HCT116 (cell line): ENCODE measurements around the gene SUN5. TPM values are rescaled to one million over a fixed set of nuclear protein-coding genes. Genes with fewer than 3 reads are reported as not detected.

Source experiments
- ATAC-seq: fragments of 200-7000 bp; cut with Tn5 transposase; 2 replicates; pipeline ENCODE4 v1.9.1; 2020; ENCODE audit warnings: mild to moderate bottlenecking, moderate library complexity
- BruUV-seq: library from RNA; stranded (reverse); fragments of 400-500 nt; replicated peaks from 2 replicates; lab custom pipeline; 2021; lab: Mats Ljungman, UMichigan
- CTCF ChIA-PET: fragments of 300-600 bp; sonication (Branson Sonifier 250); formaldehyde crosslinking; loops from one replicate; lab custom pipeline; 2021; ENCODE audit warnings: antibody characterized with exemption; lab: Charles Lee
- POLR2A ChIA-PET: fragments of 300-600, 350-600 bp; sonication (Branson Sonifier 250); formaldehyde crosslinking; loops from one replicate; lab custom pipeline; 2021; ENCODE audit warnings: antibody characterized with exemption; lab: Charles Lee
- RAD21 ChIA-PET, 2 experiments: fragments of 300-600 bp; sonication (Branson Sonifier 250); formaldehyde crosslinking; loops; one replicate each; lab custom pipeline; 2023; ENCODE audit warnings: low total read pairs in 2 of 2; ENCODE audit not compliant: uncharacterized antibody in 2 of 2, unreplicated experiment in 2 of 2, low non-redundant PET in 1 of 2; lab: Charles Lee
- DNase-seq: peaks from one replicate; pipeline ENCODE4 v3.0.0-alpha.2; 2010; ENCODE audit warnings: low read depth, low spot score
- H2AFZ ChIP-seq: fragments of 200-600 bp; shearing (Covaris generic), sonication (generic); 2 replicates; pipeline ENCODE4 v1.6.1; 2017; ENCODE audit warnings: low read depth, mixed run types, mixed read lengths, antibody characterized with exemption, low read length; ENCODE audit not compliant: poor library complexity, severe bottlenecking
- H3K27ac ChIP-seq: 2 replicates; pipeline ENCODE4 v1.5.1; 2012; ENCODE audit warnings: low read depth, low read length
- H3K27me3 ChIP-seq: fragments of 200-600 bp; sonication (generic); 2 replicates; pipeline ENCODE4 v1.6.1; 2016; ENCODE audit warnings: mixed run types, low read length, mixed read lengths; ENCODE audit not compliant: insufficient read depth
- H3K36me3 ChIP-seq, 2 experiments: fragments of 200-500 bp in 1 of 2; fragments of 200-600 bp in 1 of 2; sonication (Bioruptor generic) in 1 of 2; sonication (generic) in 1 of 2; 2 replicates each; pipeline versions ENCODE4 v1.5.1 to v1.6.1; 2014 to 2016; ENCODE audit warnings: low read length in 2 of 2, inconsistent platforms in 1 of 2, mixed read lengths in 1 of 2, mixed run types in 1 of 2; ENCODE audit not compliant: insufficient read depth in 2 of 2, control insufficient read depth in 1 of 2
- H3K4me1 ChIP-seq, 2 experiments: fragments of 200-600 bp in 1 of 2; sonication (generic) in 1 of 2; 2 replicates each; pipeline versions ENCODE4 v1.5.1 to v1.6.1; 2012 to 2017; ENCODE audit warnings: low read length in 2 of 2, inconsistent platforms in 1 of 2, mild to moderate bottlenecking in 1 of 2, mixed read lengths in 1 of 2, mixed run types in 1 of 2, moderate library complexity in 1 of 2; ENCODE audit not compliant: insufficient read depth in 2 of 2, control insufficient read depth in 1 of 2
- H3K4me2 ChIP-seq: fragments of 200-600 bp; sonication (generic); 2 replicates; pipeline ENCODE4 v1.6.1; 2017; ENCODE audit warnings: mixed run types, low read length, mixed read lengths
- H3K4me3 ChIP-seq, 2 experiments: fragments of 200-600 bp in 1 of 2; sonication (generic) in 1 of 2; replicated peaks in 1 of 2; 2 replicates each; pipeline ENCODE4 v1.5.1; 2011 to 2016; ENCODE audit warnings: low read length in 2 of 2, control low read depth in 1 of 2, low read depth in 1 of 2, mild to moderate bottlenecking in 1 of 2, mixed read lengths in 1 of 2, mixed run types in 1 of 2
- H3K79me2 ChIP-seq: fragments of 200-600 bp; sonication (generic); 2 replicates; pipeline ENCODE4 v1.6.1; 2017; ENCODE audit warnings: mild to moderate bottlenecking, mixed run types, low read length, moderate library complexity, mixed read lengths; ENCODE audit not compliant: insufficient read depth
- H3K9ac ChIP-seq: fragments of 200-600 bp; sonication (generic); 2 replicates; pipeline ENCODE4 v1.6.1; 2016; ENCODE audit warnings: low read length, mixed read lengths
- H3K9me2 ChIP-seq: fragments of 200-600 bp; sonication (generic), shearing (Covaris generic); 2 replicates; pipeline ENCODE4 v1.6.1; 2017; ENCODE audit warnings: mixed run types, mild to moderate bottlenecking, moderate library complexity; ENCODE audit not compliant: insufficient read depth
- H3K9me3 ChIP-seq, 2 experiments: fragments of 200-500 bp in 1 of 2; fragments of 200-600 bp in 1 of 2; sonication (Bioruptor generic) in 1 of 2; sonication (generic) in 1 of 2; 2 replicates each; pipeline ENCODE4 v1.6.1; 2014 to 2017; ENCODE audit warnings: low read length in 2 of 2, mixed read lengths in 2 of 2, inconsistent platforms in 1 of 2, low read depth in 1 of 2, mild to moderate bottlenecking in 1 of 2, mixed run types in 1 of 2, moderate library complexity in 1 of 2; ENCODE audit not compliant: control insufficient read depth in 1 of 2, insufficient read depth in 1 of 2
- H4K20me1 ChIP-seq: fragments of 200-600 bp; sonication (generic), shearing (Covaris generic); 2 replicates; pipeline ENCODE4 v1.6.1; 2017; ENCODE audit warnings: mixed run types, mild to moderate bottlenecking, moderate library complexity; ENCODE audit not compliant: insufficient read depth
- ATF3 ChIP-seq: IDR thresholded peaks from 2 replicates; pipeline ENCODE4 v1.6.1; 2012
- ELF1 ChIP-seq: IDR thresholded peaks from 2 replicates; pipeline ENCODE4 v1.6.1; 2012; ENCODE audit warnings: low read depth, borderline replicate concordance
- EZH2phosphoT487 ChIP-seq: fragments of 200-600 bp; IDR thresholded peaks from 2 replicates; pipeline ENCODE4 v1.6.1; 2018; ENCODE audit warnings: antibody characterized with exemption, borderline replicate concordance
- JUND ChIP-seq: IDR thresholded peaks from 2 replicates; pipeline ENCODE4 v1.6.1; 2012
- POLR2AphosphoS5 ChIP-seq: IDR thresholded peaks from 2 replicates; pipeline ENCODE4 v1.6.1; 2011; ENCODE audit warnings: mild to moderate bottlenecking, low read depth, low read length, moderate library complexity
- SIN3A ChIP-seq: IDR thresholded peaks from 2 replicates; pipeline ENCODE4 v1.6.1; 2012; ENCODE audit warnings: low read depth
- SP1 ChIP-seq: IDR thresholded peaks from 2 replicates; pipeline ENCODE4 v1.6.1; 2012; ENCODE audit warnings: low read depth
- SRF ChIP-seq: IDR thresholded peaks from 2 replicates; pipeline ENCODE4 v1.6.1; 2012; ENCODE audit warnings: low read depth
- TCF7L2 ChIP-seq: IDR thresholded peaks from 2 replicates; pipeline ENCODE4 v1.7.0; 2011; ENCODE audit warnings: borderline replicate concordance, inconsistent platforms; ENCODE audit not compliant: insufficient read depth, insufficient read length; ENCODE audit errors: extremely low read depth
- YY1 ChIP-seq: IDR thresholded peaks from 2 replicates; pipeline ENCODE4 v1.6.1; 2011; ENCODE audit warnings: low read length, low read depth, moderate library complexity, mild to moderate bottlenecking; ENCODE audit not compliant: insufficient replicate concordance; ENCODE audit errors: extremely low read depth
- ZFX ChIP-seq: fragments of 450-650 bp; IDR thresholded peaks from 2 replicates; pipeline ENCODE4 v1.6.1; 2017
- intact Hi-C: fragments of 100-400 bp; cut with micrococcal nuclease; formaldehyde crosslinking; loops from 2 replicates; pipeline ENCODE4 v1.10.0; 2022
- total RNA-seq: library from RNA; stranded (reverse); gene quantifications from one replicate; pipeline ENCODE4 v1.2.1, GENCODE V29; 2021; ENCODE audit not compliant: unreplicated experiment
- TF ChIP-seq, protein P1 (sequence below): IDR thresholded peaks from 2 replicates; pipeline ENCODE4 v1.6.1; 2012
- TF ChIP-seq, protein P2 (sequence below): IDR thresholded peaks from 2 replicates; pipeline ENCODE4 v1.6.1; 2012; ENCODE audit warnings: low read depth

The SUN5 gene
- total RNA-seq, 1 experiment from 2014 or later, result not detected

DNA sequence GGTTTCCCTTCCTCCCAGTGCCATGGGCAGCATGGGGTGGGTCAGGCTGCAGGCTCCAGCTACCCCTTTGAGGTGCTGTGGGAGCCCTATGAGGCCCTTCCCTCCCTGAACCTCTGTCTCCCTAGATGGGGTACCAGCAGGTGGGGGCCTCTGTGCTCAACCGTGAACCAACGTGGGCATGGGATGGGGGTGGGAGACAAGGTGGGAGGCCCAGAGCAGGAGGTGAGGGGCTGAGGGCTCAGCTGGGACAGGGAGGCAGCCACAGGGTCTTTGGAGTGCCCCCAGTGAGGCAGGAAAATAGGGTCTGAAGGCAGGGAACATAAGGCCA, 33.3 kb downstream of the SUN5 start:
- Histone ChIP-seq H3K9me3 (no peaks in the 10 kb centered on the region), H3K79me2 (no peaks in the 10 kb centered on the region), H3K4me2 (no peak overlapping the region), H3K27me3 (no peaks in the 10 kb centered on the region), H3K4me3 (no peak overlapping the region), H2AFZ (no peak overlapping the region), H3K27ac (no peak overlapping the region), H3K9ac (no peak overlapping the region), H4K20me1 (no peaks in the 10 kb centered on the region), H3K9me2 (no peaks in the 10 kb centered on the region), H3K36me3 (no peaks in the 10 kb centered on the region), H3K4me1 (no peaks in the 10 kb centered on the region)
- ChIA-PET POLR2A (no interaction called here), CTCF (no interaction called here), RAD21 (no interaction called here)
- DNase-seq, result no peak
- no peak for TF ChIP-seq SIN3A
- TF ChIP-seq POLR2AphosphoS5, result no peak
- no peak for TF ChIP-seq TCF7L2
- no peak for TF ChIP-seq ZFX
- TF ChIP-seq JUND, result no peak
- TF ChIP-seq EZH2phosphoT487, result no peak
- no peak for TF ChIP-seq YY1
- no peak for TF ChIP-seq ATF3
- TF ChIP-seq, protein P1, sequence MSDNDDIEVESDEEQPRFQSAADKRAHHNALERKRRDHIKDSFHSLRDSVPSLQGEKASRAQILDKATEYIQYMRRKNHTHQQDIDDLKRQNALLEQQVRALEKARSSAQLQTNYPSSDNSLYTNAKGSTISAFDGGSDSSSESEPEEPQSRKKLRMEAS, result no peak
- TF ChIP-seq SRF, result no peak
- TF ChIP-seq, protein P2, sequence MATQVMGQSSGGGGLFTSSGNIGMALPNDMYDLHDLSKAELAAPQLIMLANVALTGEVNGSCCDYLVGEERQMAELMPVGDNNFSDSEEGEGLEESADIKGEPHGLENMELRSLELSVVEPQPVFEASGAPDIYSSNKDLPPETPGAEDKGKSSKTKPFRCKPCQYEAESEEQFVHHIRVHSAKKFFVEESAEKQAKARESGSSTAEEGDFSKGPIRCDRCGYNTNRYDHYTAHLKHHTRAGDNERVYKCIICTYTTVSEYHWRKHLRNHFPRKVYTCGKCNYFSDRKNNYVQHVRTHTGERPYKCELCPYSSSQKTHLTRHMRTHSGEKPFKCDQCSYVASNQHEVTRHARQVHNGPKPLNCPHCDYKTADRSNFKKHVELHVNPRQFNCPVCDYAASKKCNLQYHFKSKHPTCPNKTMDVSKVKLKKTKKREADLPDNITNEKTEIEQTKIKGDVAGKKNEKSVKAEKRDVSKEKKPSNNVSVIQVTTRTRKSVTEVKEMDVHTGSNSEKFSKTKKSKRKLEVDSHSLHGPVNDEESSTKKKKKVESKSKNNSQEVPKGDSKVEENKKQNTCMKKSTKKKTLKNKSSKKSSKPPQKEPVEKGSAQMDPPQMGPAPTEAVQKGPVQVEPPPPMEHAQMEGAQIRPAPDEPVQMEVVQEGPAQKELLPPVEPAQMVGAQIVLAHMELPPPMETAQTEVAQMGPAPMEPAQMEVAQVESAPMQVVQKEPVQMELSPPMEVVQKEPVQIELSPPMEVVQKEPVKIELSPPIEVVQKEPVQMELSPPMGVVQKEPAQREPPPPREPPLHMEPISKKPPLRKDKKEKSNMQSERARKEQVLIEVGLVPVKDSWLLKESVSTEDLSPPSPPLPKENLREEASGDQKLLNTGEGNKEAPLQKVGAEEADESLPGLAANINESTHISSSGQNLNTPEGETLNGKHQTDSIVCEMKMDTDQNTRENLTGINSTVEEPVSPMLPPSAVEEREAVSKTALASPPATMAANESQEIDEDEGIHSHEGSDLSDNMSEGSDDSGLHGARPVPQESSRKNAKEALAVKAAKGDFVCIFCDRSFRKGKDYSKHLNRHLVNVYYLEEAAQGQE, result no peak
- no peak for TF ChIP-seq SP1
- no peak for TF ChIP-seq ELF1
- ATAC-seq, result no peak
- intact Hi-C loops, result no loop called here
- no TSS peak for BruUV-seq
